Activated CD4-positive, alpha-beta T cell treated with anti-CD3 and anti-CD28 coated beads, Interleukin-2, amount 50 U/mL, for 1 hour (primary cell): ENCODE results near the gene CALCR.
A peak's percentile ranks its signal among the peaks of the same experiment; 100 is the strongest.

ENCODE experiments used
- DNase-seq: peaks from one replicate; pipeline ENCODE4 v3.0.0-alpha.2; 2020

Gene CALCR

GRCh38 chr7:93442478-93443224 lies 131.9 kb downstream of the CALCR start:
- peak; percentile 15 for DNase-seq

- DNase-seq, result no peak
Measured at GRCh38 chr7:93435791-93436190, 138.7 kb downstream of the CALCR start.

- DNase-seq, result no peak
Measured at GRCh38 chr7:93432130-93432529, 142.4 kb downstream of the CALCR start.

- no peak for DNase-seq
Measured at GRCh38 chr7:93430917-93431588, 143.5 kb downstream of the CALCR start.

GRCh38 chr7:93429563-93429962 lies 145.0 kb downstream of the CALCR start:
- DNase-seq, result no peak

GRCh38 chr7:93427107-93427506 lies 147.4 kb downstream of the CALCR start:
- no peak for DNase-seq

GRCh38 chr7:93426155-93426696 lies 148.3 kb downstream of the CALCR start:
- DNase-seq, result no peak

- no peak for DNase-seq
Measured at GRCh38 chr7:93414574-93414973, 159.9 kb downstream of the CALCR start.

GRCh38 chr7:93409324-93409723 lies 165.2 kb downstream of the CALCR start:
- no peak for DNase-seq

- DNase-seq, result no peak
Measured at GRCh38 chr7:93407239-93407638, 167.3 kb downstream of the CALCR start.

- DNase-seq, result no peak
Measured at GRCh38 chr7:93402944-93403343, 171.6 kb downstream of the CALCR start.

GRCh38 chr7:93399642-93400041 lies 174.9 kb downstream of the CALCR start:
- DNase-seq, result no peak

- no peak for DNase-seq
Measured at GRCh38 chr7:93392984-93393383, 181.5 kb downstream of the CALCR start.

GRCh38 chr7:93390660-93391059 lies 183.9 kb downstream of the CALCR start:
- DNase-seq, result no peak

- DNase-seq, result no peak
Measured at GRCh38 chr7:93382362-93382761, 192.2 kb downstream of the CALCR start.

GRCh38 chr7:93378131-93378760 lies 196.3 kb downstream of the CALCR start:
- no peak for DNase-seq

GRCh38 chr7:93375603-93376002 lies 198.9 kb downstream of the CALCR start:
- DNase-seq, result no peak
